Sigmoid colon (tissue), 7 donors: ENCODE measurements around the gene SPINK9. TPM values are rescaled to one million over a fixed set of nuclear protein-coding genes. Genes with fewer than 3 reads are reported as not detected.
"Not testable (repeated sequence)": the region's sequence is repeated elsewhere in the genome, so short reads cannot be mapped to it uniquely, and the experiment has no call there.

Experiments used
- DNase-seq: peaks from one replicate; pipeline ENCODE4 v3.0.0-alpha.2; 2019
- H3K27ac ChIP-seq, 4 donors: fragments of 200-600 bp; sonication (generic); one replicate each; pipeline ENCODE4 v1.5.1; 2016 to 2019; ENCODE audit warnings: mild to moderate bottlenecking in 1 of 4
- H3K27me3 ChIP-seq, 3 donors: fragments of 200-600 bp; sonication (generic); one replicate each; pipeline ENCODE4 v1.5.1; 2019; ENCODE audit warnings: mild to moderate bottlenecking in 1 of 3
- H3K36me3 ChIP-seq, 4 donors: fragments of 200-600 bp; sonication (generic); one replicate each; pipeline ENCODE4 v1.5.1; 2016 to 2019
- H3K4me1 ChIP-seq, 4 donors: fragments of 200-600 bp; sonication (generic); one replicate each; pipeline ENCODE4 v1.5.1; 2017 to 2019
- H3K4me3 ChIP-seq, 4 donors: fragments of 200-600 bp; sonication (generic); one replicate each; pipeline ENCODE4 v1.5.1; 2017 to 2019; ENCODE audit warnings: mild to moderate bottlenecking in 2 of 4, moderate library complexity in 1 of 4
- H3K9me3 ChIP-seq, 4 donors: fragments of 200-600 bp in 3 of 4; sonication (generic) in 3 of 4; one replicate each; pipeline versions ENCODE4 v1.5.1 to v1.6.1; 2013 to 2019
- CTCF ChIP-seq, 4 experiments: fragments of 450-650 bp in 3 of 4; fragments of 200-600 bp in 1 of 4; IDR thresholded peaks; one replicate each; pipeline ENCODE4 v1.5.1; 2016 to 2019; ENCODE audit warnings: antibody characterized with exemption in 4 of 4, mild to moderate bottlenecking in 3 of 4, moderate library complexity in 2 of 4
- EP300 ChIP-seq, 4 donors: sonication (generic); formaldehyde crosslinking; IDR thresholded peaks; one replicate each; pipeline ENCODE4 v1.6.1; 2017; ENCODE audit warnings: antibody characterized with exemption in 4 of 4
- POLR2A ChIP-seq, 2 donors: fragments of 450-650 bp; IDR thresholded peaks; one replicate each; pipeline ENCODE4 v1.6.1; 2016; ENCODE audit warnings: antibody characterized with exemption in 2 of 2, mild to moderate bottlenecking in 2 of 2, moderate library complexity in 2 of 2
- POLR2AphosphoS5 ChIP-seq, 4 donors: sonication (generic); formaldehyde crosslinking; IDR thresholded peaks; one replicate each; pipeline ENCODE4 v1.6.1; 2017; ENCODE audit warnings: antibody characterized with exemption in 4 of 4
- WGBS, 2 donors: extraction: QIAGEN DNeasy Blood & Tissue Kit; methylation state at CpG; one replicate each; pipeline ENCODE4 v1.1.7; 2013; 5-methylcytosine and 5-hydroxymethylcytosine counted together
- intact Hi-C: fragments of 100-400 bp; cut with DNase I; formaldehyde crosslinking; loops from one replicate; pipeline ENCODE4 v1.15.1; 2023
- polyA plus RNA-seq, 3 donors: library from polyadenylated mRNA; stranded (reverse); fragments of 200-250 nt; gene quantifications; one replicate each; pipeline ENCODE4 v1.2.3, GENCODE V29; 2013
- total RNA-seq, 4 donors: library from RNA; depleted of rRNA; stranded (reverse); fragments of >200 nt; gene quantifications; one replicate each; pipeline ENCODE4 v1.1.0, GENCODE V29; 2016
- donor health status: healthy with polysubstance abuse.
- donor health status: Bipolar disorder and iron deficiency.
- donor health status: healthy.

SPINK9 gene
- total and polyA plus RNA-seq, 7 donors, result not detected

GRCh38 chr5:148309746-148310145, 25.6 kb upstream of the SPINK9 start:
- Histone ChIP-seq H3K36me3 (no peaks in the 10 kb centered on the region), H3K27ac (no peak overlapping the region), H3K27me3 (no peaks in the 10 kb centered on the region), H3K4me3 (no peak overlapping the region), H3K9me3 (no peaks in the 10 kb centered on the region), H3K4me1 (no peaks in the 10 kb centered on the region)
- DNase-seq, result no peak
- intact Hi-C loops, result no loop called here
- no peak for TF ChIP-seq POLR2A (IDR thresholded peaks at IDR 0.05)
- no peak for TF ChIP-seq CTCF (IDR thresholded peaks at IDR 0.05)
- no peak for TF ChIP-seq EP300 (IDR thresholded peaks at IDR 0.05)
- TF ChIP-seq POLR2AphosphoS5 (IDR thresholded peaks at IDR 0.05), result no peak

- Histone ChIP-seq H3K27me3 (no peaks in the 10 kb centered on the region), H3K36me3 (no peaks in the 10 kb centered on the region), H3K27ac (no peak overlapping the region), H3K4me3 (no peak overlapping the region), H3K4me1 (no peaks in the 10 kb centered on the region), H3K9me3 (no peaks in the 10 kb centered on the region)
- TF ChIP-seq EP300 (IDR thresholded peaks at IDR 0.05), result no peak
- TF ChIP-seq CTCF (IDR thresholded peaks at IDR 0.05), result no peak
- TF ChIP-seq POLR2A (IDR thresholded peaks at IDR 0.05), result no peak
- no peak for TF ChIP-seq POLR2AphosphoS5 (IDR thresholded peaks at IDR 0.05)
- no peak for DNase-seq
- intact Hi-C loops, result no loop called here
- WGBS, 2 donors, result 73 to 75% methylated on average over 3 of the region's 3 CpGs
Observed at GRCh38 chr5:148311484-148311883, 23.9 kb upstream of the SPINK9 start.

DNA sequence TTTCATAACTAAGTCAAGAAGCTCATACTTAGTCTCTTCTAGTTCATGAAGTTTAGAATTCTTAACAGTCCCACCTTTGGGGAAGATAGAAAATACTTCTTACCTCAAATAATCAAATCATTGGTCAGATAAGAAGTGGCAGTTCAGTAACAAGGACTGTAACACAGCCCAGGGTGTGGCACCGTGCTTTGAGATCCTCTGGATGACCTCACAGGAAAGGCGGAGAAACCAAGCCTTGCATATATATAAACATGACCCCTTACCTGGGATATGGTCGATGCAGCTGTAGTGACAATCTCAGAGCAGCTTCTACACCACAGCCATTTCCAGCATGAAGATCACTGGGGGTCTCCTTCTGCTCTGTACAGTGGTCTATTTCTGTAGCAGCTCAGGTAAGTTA, 23.2 kb upstream of the SPINK9 start, which contains the start of gene SPINK7:
Gene SPINK7 (plus strand): TSS at position 271 of the 400 bp plus-strand sequence. CDS start 61 bp downstream, at position 332.
- intact Hi-C loops, result no loop called here
- no peaks in the 10 kb centered on the region for H3K9me3 ChIP-seq
- WGBS, 2 donors, result 24 to 66% methylated on average over 3 of the region's 3 CpGs
- TF ChIP-seq CTCF (IDR thresholded peaks at IDR 0.05), result no peak
- no peak for TF ChIP-seq POLR2AphosphoS5 (IDR thresholded peaks at IDR 0.05)
- no peak for TF ChIP-seq POLR2A (IDR thresholded peaks at IDR 0.05)
- no peak for TF ChIP-seq EP300 (IDR thresholded peaks at IDR 0.05)
- H3K27me3 ChIP-seq, result no peaks in the 10 kb centered on the region
- H3K4me3 ChIP-seq, result no peak within 1 kb of the TSS
- H3K27ac ChIP-seq, result no peak within 1 kb of the TSS
- no peaks in the 10 kb centered on the region for H3K4me1 ChIP-seq
- DNase-seq, result no peak
- H3K36me3 ChIP-seq, result no peaks in the 10 kb centered on the region

DNA sequence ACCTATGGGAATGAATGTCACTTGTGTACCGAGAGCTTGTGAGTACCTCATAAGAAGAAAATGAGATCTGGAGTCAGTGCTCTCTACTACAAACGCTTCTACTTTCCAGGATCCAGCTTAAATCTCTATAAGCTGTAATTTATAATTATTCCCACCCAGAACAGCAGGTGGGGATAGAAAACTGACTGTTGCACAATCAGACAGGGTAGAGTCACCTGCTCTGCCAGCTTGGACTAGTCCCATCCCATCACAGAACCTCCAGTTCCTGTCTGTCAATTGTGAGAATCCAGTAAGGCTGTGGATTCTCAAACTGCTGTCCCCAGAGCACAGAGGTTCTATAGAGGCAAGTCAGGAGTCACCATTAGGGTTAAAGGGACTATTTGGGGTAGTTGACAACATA, 21.2 kb upstream of the SPINK9 start:
- Histone ChIP-seq H3K27me3 (no peaks in the 10 kb centered on the region), H3K27ac (no peak overlapping the region), H3K9me3 (no peaks in the 10 kb centered on the region), H3K4me3 (no peak overlapping the region), H3K4me1 (no peaks in the 10 kb centered on the region), H3K36me3 (no peaks in the 10 kb centered on the region)
- DNase-seq, result no peak
- TF ChIP-seq POLR2A (IDR thresholded peaks at IDR 0.05) (no peak), CTCF (IDR thresholded peaks at IDR 0.05) (no peak), POLR2AphosphoS5 (IDR thresholded peaks at IDR 0.05) (no peak)
- intact Hi-C loops, result no loop called here
- 80 to 88% methylated on average over 2 of the region's 2 CpGs for WGBS, 2 donors

DNA sequence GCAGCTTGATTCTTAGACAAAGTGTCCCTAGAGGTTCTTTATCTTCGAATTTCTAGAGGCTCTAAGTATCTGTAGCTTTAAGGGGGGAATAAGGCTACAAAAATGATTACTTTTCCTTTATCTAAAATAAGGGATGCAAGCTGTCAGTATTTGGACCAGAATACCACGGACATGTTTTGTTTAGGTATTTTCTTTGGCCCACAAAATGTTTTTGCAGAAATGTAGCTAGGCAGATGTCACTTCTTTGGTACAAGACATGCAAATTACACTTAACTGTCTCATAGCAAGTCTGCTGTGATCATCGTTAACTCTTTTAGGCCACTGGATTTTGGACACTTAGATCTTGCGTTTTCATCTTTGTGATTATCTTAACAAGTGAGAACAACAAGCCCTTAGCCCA, 20.6 kb upstream of the SPINK9 start:
- H3K27me3 ChIP-seq, result no peaks in the 10 kb centered on the region
- H3K27ac ChIP-seq, result no peak overlapping the region
- intact Hi-C loops, result no loop called here
- DNase-seq, result no peak
- WGBS, 2 donors, result 71 to 75% methylated on average over 4 of the region's 4 CpGs
- no peak overlapping the region for H3K4me3 ChIP-seq
- H3K9me3 ChIP-seq, result no peaks in the 10 kb centered on the region
- no peaks in the 10 kb centered on the region for H3K4me1 ChIP-seq
- no peaks in the 10 kb centered on the region for H3K36me3 ChIP-seq
- TF ChIP-seq EP300 (IDR thresholded peaks at IDR 0.05), result no peak
- TF ChIP-seq CTCF (IDR thresholded peaks at IDR 0.05), result no peak
- TF ChIP-seq POLR2A (IDR thresholded peaks at IDR 0.05), result no peak

- not testable (repeated sequence) for DNase-seq
- peak overlapping the region in 3 of 4 donors; percentile 31 to 48 (median 37) for H3K4me3 ChIP-seq
Observed at GRCh38 chr5:148320011-148320963, 15.1 kb upstream of the SPINK9 start.

More at GRCh38 chr5:148320011-148320963, 15.1 kb upstream of the SPINK9 start:
- intact Hi-C loops, H3K36me3 ChIP-seq, H3K9me3 ChIP-seq, H3K27me3 ChIP-seq, H3K4me1 ChIP-seq: not testable (repeated sequence)
- WGBS, 2 donors, result 43 to 48% methylated on average over 42 of the region's 42 CpGs
- H3K27ac ChIP-seq, result peak overlapping the region in 1 of 4 donors; percentile 52
